ENCODE results near the gene THSD7A.

DNA sequence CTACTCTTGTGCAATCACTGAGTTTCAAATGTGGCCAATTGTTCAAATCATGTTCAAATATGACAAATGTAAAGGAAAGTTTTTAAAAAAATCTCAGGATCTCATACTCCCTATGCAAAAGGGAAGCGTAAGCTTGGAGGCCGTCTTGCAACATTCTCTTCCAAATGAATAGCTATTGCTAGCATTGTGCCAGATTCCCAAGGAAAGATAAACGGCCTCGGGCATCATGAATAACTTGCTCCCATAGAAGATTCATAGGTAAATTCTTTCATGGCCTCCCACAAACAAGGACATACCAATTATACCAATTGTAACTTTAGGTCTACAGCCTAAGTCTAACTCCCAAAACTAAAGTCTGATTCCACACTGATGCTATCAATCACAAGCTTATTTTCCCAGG is 416.9 kb downstream of the THSD7A start:
- TF ChIP-seq EZH2 (IDR thresholded peaks at IDR 0.05) = no peak
- TF ChIP-seq POLR2AphosphoS5 (IDR thresholded peaks at IDR 0.05; ENCODE audit: borderline replicate concordance, low read depth, low read length) = no peak

Measured in SK-N-MC (cell line).